CD4-positive, alpha-beta T cell (primary cell): ENCODE results near the gene TNFRSF9. TPM values are rescaled to one million over a fixed set of nuclear protein-coding genes. Genes with fewer than 3 reads are reported as not detected.

Experiments
- ATAC-seq: fragments of 200-7000 bp; cut with Tn5 transposase; one replicate; pipeline ENCODE4 v1.10.0; 2022; ENCODE audit warnings: mild to moderate bottlenecking; ENCODE audit not compliant: poor library complexity
- CTCF ChIA-PET: fragments of 350-600 bp; sonication (Branson Sonifier 250); formaldehyde crosslinking; loops from one replicate; lab custom pipeline; 2021; ENCODE audit warnings: antibody characterized with exemption, inconsistent platforms; lab: Charles Lee
- POLR2A ChIA-PET: fragments of 350-600 bp; sonication (Branson Sonifier 250); formaldehyde crosslinking; loops from one replicate; lab custom pipeline; 2021; ENCODE audit warnings: antibody characterized with exemption, inconsistent platforms; lab: Charles Lee
- DNase-seq, 14 experiments: peaks; one replicate each; pipeline ENCODE4 v3.0.0-alpha.2; 2013 to 2020; ENCODE audit warnings: mixed read lengths in 2 of 14
- H3K27ac ChIP-seq, 2 donors: one replicate each; pipeline versions ENCODE4 v1.5.1 to v1.7.0; 2013; ENCODE audit warnings: low read length in 2 of 2, low read depth in 1 of 2, mild to moderate bottlenecking in 1 of 2
- H3K27me3 ChIP-seq, 2 experiments: 1 replicate in 1 of 2; 2 replicates in 1 of 2; pipeline versions ENCODE4 v1.6.1 to v1.7.0; 2013; ENCODE audit warnings: low read length in 2 of 2, control low read depth in 1 of 2, mild to moderate bottlenecking in 1 of 2, moderate library complexity in 1 of 2; ENCODE audit not compliant: insufficient read depth in 2 of 2, control insufficient read depth in 1 of 2
- H3K36me3 ChIP-seq: one replicate; pipeline ENCODE4 v1.6.1; 2013; ENCODE audit warnings: low read length, control low read depth; ENCODE audit not compliant: insufficient read depth
- H3K4me1 ChIP-seq: one replicate; pipeline ENCODE4 v1.6.1; 2013; ENCODE audit warnings: low read length, control low read depth; ENCODE audit not compliant: insufficient read depth
- H3K4me3 ChIP-seq: one replicate; pipeline ENCODE4 v1.5.1; 2013; ENCODE audit warnings: mild to moderate bottlenecking, low read length, moderate library complexity
- H3K9me3 ChIP-seq, 2 experiments: 1 replicate in 1 of 2; 2 replicates in 1 of 2; pipeline versions ENCODE4 v1.6.1 to v1.7.0; 2013; ENCODE audit warnings: low read length in 2 of 2, mild to moderate bottlenecking in 2 of 2, control low read depth in 1 of 2, moderate library complexity in 1 of 2; ENCODE audit not compliant: control insufficient read depth in 1 of 2, insufficient read depth in 1 of 2
- H3K27ac Mint-ChIP-seq: one replicate; pipeline ENCODE4 v1.8.0; 2020; ENCODE audit warnings: mixed read lengths
- H3K27me3 Mint-ChIP-seq: one replicate; pipeline ENCODE4 v1.8.0; 2021; ENCODE audit warnings: mixed read lengths
- H3K36me3 Mint-ChIP-seq: one replicate; pipeline ENCODE4 v1.8.0; 2021; ENCODE audit warnings: low read depth, mixed read lengths
- H3K4me1 Mint-ChIP-seq: one replicate; pipeline ENCODE4 v1.8.0; 2021; ENCODE audit warnings: low read depth, mixed read lengths
- H3K4me3 Mint-ChIP-seq: one replicate; pipeline ENCODE4 v1.8.0; 2020; ENCODE audit warnings: mild to moderate bottlenecking, mixed read lengths
- H3K9me3 Mint-ChIP-seq: one replicate; pipeline ENCODE4 v1.8.0; 2020; ENCODE audit warnings: mixed read lengths
- CTCF ChIP-seq: fragments of 200-600 bp; IDR thresholded peaks from one replicate; pipeline ENCODE4 v1.8.0; 2022; ENCODE audit warnings: antibody characterized with exemption, mild to moderate bottlenecking
- intact Hi-C, 2 experiments: fragments of 100-400 bp; cut with DNase I in 1 of 2; cut with micrococcal nuclease in 1 of 2; formaldehyde crosslinking; loops; one replicate each; pipeline versions ENCODE4 v1.15.1 to v1.9.0; 2023 to 2025; cut with DNase I, micrococcal nuclease
- total RNA-seq, 174 experiments: library from RNA in 2 of 174; stranded (reverse) in 2 of 174; gene quantifications; one replicate each; pipeline ENCODE4 v1.2.3 and lab custom pipeline; 2021 to 2026

Gene TNFRSF9
- total RNA-seq, 2 experiments from 2014 or later = 0.52 to 0.84 TPM

GRCh38 chr1:7970246-7970645 is 29.6 kb upstream of the TNFRSF9 start:
- Histone ChIP-seq H3K9me3 (no peaks in the 10 kb centered on the region), H3K36me3 (peaks cover 74% of the 10 kb centered on the region), H3K27me3 (no peaks in the 10 kb centered on the region), H3K4me1 (peaks cover 16% of the 10 kb centered on the region), H3K27ac (no peak overlapping the region), H3K4me3 (no peak overlapping the region)
- Mint-ChIP-seq H3K36me3 (peaks cover 78% of the 10 kb centered on the region), H3K27me3 (no peaks in the 10 kb centered on the region), H3K4me1 (peaks cover 35% of the 10 kb centered on the region), H3K27ac (no peak overlapping the region), H3K9me3 (no peaks in the 10 kb centered on the region), H3K4me3 (no peak overlapping the region)
- no peak for TF ChIP-seq CTCF
- ChIA-PET CTCF (no interaction called here), POLR2A (no interaction called here)
- intact Hi-C loops = no loop called here
- ATAC-seq (no peak), DNase-seq (no peak)

DNA sequence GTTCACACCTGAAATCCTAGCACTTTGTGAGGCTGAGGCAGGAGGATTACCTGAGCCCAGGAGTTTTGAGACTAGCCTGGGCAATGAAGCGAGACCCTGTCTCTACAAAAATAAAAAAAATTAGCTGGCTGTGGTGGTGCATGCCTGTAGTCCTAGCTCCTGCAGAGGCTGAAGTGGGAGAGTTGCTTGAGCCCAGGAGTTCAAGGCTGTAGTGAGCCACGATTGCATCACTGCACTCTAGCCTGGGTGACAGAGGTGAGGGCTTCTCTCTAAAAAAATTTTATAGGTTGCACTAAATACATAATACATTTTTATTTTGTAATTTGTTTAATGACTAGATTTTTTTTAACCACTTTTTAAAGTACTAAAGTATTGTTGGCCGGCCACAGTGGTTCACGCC is 27.0 kb upstream of the TNFRSF9 start:
- CTCF ChIA-PET = no interaction called here
- H3K36me3 Mint-ChIP-seq = peaks cover 87% of the 10 kb centered on the region

GRCh38 chr1:7967196-7967595 is 26.6 kb upstream of the TNFRSF9 start:
- peaks cover 42% of the 10 kb centered on the region for H3K4me1 ChIP-seq
- no peak overlapping the region for H3K27ac ChIP-seq
- no peaks in the 10 kb centered on the region for H3K27me3 ChIP-seq
- no peaks in the 10 kb centered on the region for H3K9me3 Mint-ChIP-seq
- H3K36me3 Mint-ChIP-seq = peaks cover 87% of the 10 kb centered on the region
- ChIA-PET CTCF (no interaction called here), POLR2A (interaction anchor here (0.6 to 0.7 kb wide), 2 partner anchors 27 to 430 kb away, joined by 3 read pairs; no protein-coding TSS in a partner anchor)
- ATAC-seq (no peak), DNase-seq (no peak)
- no peak overlapping the region for H3K4me3 ChIP-seq
- no peak overlapping the region for H3K27ac Mint-ChIP-seq
- H3K4me1 Mint-ChIP-seq = peaks cover 65% of the 10 kb centered on the region
- H3K4me3 Mint-ChIP-seq = no peak overlapping the region
- no peak for TF ChIP-seq CTCF
- intact Hi-C loops = loop anchor here in 1 of 2 experiments (10.0 kb wide), 1 partner anchor 908 kb away; the partner anchor contains the start of gene ENO1
- no peaks in the 10 kb centered on the region for H3K9me3 ChIP-seq
- peaks cover 77% of the 10 kb centered on the region for H3K36me3 ChIP-seq
- no peaks in the 10 kb centered on the region for H3K27me3 Mint-ChIP-seq

More for the DNA sequence above, 27.0 kb upstream of the TNFRSF9 start:
- H3K4me1 Mint-ChIP-seq = peaks cover 60% of the 10 kb centered on the region
- no peak overlapping the region for H3K27ac Mint-ChIP-seq
- H3K27me3 ChIP-seq = no peaks in the 10 kb centered on the region
- POLR2A ChIA-PET = no interaction called here
- peaks cover 41% of the 10 kb centered on the region for H3K4me1 ChIP-seq
- no peak overlapping the region for H3K4me3 ChIP-seq
- no peaks in the 10 kb centered on the region for H3K9me3 ChIP-seq
- H3K36me3 ChIP-seq = peaks cover 81% of the 10 kb centered on the region
- DNase-seq = no peak
- ATAC-seq = no peak
- no peak overlapping the region for H3K27ac ChIP-seq
- H3K27me3 Mint-ChIP-seq = no peaks in the 10 kb centered on the region
- no peak for TF ChIP-seq CTCF
- no peaks in the 10 kb centered on the region for H3K9me3 Mint-ChIP-seq
- intact Hi-C loops = loop anchor here in 1 of 2 experiments (10.0 kb wide), 1 partner anchor 907 kb away; the partner anchor contains the start of gene ENO1
- no peak overlapping the region for H3K4me3 Mint-ChIP-seq
